HEK293T (cell line): ENCODE measurements around the gene MYBBP1A.
"Not testable (repeated sequence)": the region's sequence is repeated elsewhere in the genome, so short reads cannot be mapped to it uniquely, and the experiment has no call there.

Source experiments
- CTCF ChIA-PET: fragments of 350-600 bp; formaldehyde crosslinking; extraction: SDS; loops from one replicate; lab custom pipeline; 2021; ENCODE audit warnings: antibody characterized with exemption, inconsistent platforms; lab: Yijun Ruan, JAX
- POLR2A ChIA-PET: fragments of 350-600 bp; formaldehyde crosslinking; extraction: SDS; loops from one replicate; lab custom pipeline; 2020; ENCODE audit warnings: antibody characterized with exemption, inconsistent platforms; lab: Yijun Ruan, JAX
- DNase-seq: peaks from one replicate; pipeline ENCODE4 v3.0.0; 2012; ENCODE audit warnings: mixed read lengths; ENCODE audit errors: extremely low spot score
- ARNT ChIP-seq: fragments of 450-650 bp; IDR thresholded peaks from 2 replicates; pipeline ENCODE4 v1.6.1; 2017; ENCODE audit warnings: mild to moderate bottlenecking
- BHLHE40 ChIP-seq: fragments of 450-650 bp; IDR thresholded peaks from 2 replicates; pipeline ENCODE4 v1.6.1; 2016; ENCODE audit warnings: mild to moderate bottlenecking, moderate library complexity, borderline replicate concordance
- CTBP1 ChIP-seq: fragments of 450-650 bp; IDR thresholded peaks from 2 replicates; pipeline ENCODE4 v1.6.1; 2016; ENCODE audit warnings: borderline replicate concordance
- ELF4 ChIP-seq: fragments of 450-650 bp; IDR thresholded peaks from 2 replicates; pipeline ENCODE4 v1.6.1; 2017; ENCODE audit warnings: antibody characterized with exemption
- FOXA1 ChIP-seq: fragments of 450-650 bp; IDR thresholded peaks from 2 replicates; pipeline ENCODE4 v1.6.1; 2016; ENCODE audit warnings: mild to moderate bottlenecking
- FOXK2 ChIP-seq: fragments of 450-650 bp; IDR thresholded peaks from 2 replicates; pipeline ENCODE4 v1.6.1; 2016; ENCODE audit warnings: mild to moderate bottlenecking
- FOXM1 ChIP-seq: fragments of 450-650 bp; IDR thresholded peaks from 2 replicates; pipeline ENCODE4 v1.6.1; 2017; ENCODE audit warnings: mild to moderate bottlenecking, borderline replicate concordance
- HDGF ChIP-seq: fragments of 450-650 bp; IDR thresholded peaks from 2 replicates; pipeline ENCODE4 v1.6.1; 2017; ENCODE audit warnings: antibody characterized with exemption, borderline replicate concordance
- L3MBTL2 ChIP-seq: fragments of 450-650 bp; conservative IDR thresholded peaks from 2 replicates; pipeline ENCODE4 v1.6.1; 2016; ENCODE audit warnings: mild to moderate bottlenecking
- LEF1 ChIP-seq: fragments of 450-650 bp; IDR thresholded peaks from 2 replicates; pipeline ENCODE4 v1.6.1; 2017; ENCODE audit warnings: mild to moderate bottlenecking, borderline replicate concordance
- NFRKB ChIP-seq: fragments of 450-650 bp; IDR thresholded peaks from 2 replicates; pipeline ENCODE4 v1.6.1; 2016; ENCODE audit warnings: mild to moderate bottlenecking, moderate library complexity
- SP1 ChIP-seq: fragments of 450-650 bp; IDR thresholded peaks from 2 replicates; pipeline ENCODE4 v1.6.1; 2017
- SUZ12 ChIP-seq: fragments of 450-650 bp; IDR thresholded peaks from 2 replicates; pipeline ENCODE4 v1.6.1; 2016; ENCODE audit warnings: mild to moderate bottlenecking
- TARDBP ChIP-seq: fragments of 450-650 bp; IDR thresholded peaks from 2 replicates; pipeline ENCODE4 v1.6.1; 2016
- ZNF384 ChIP-seq: fragments of 450-650 bp; IDR thresholded peaks from 2 replicates; pipeline ENCODE4 v1.6.1; 2016
- TF ChIP-seq, protein P1 (sequence below): fragments of 450-650 bp; IDR thresholded peaks from 2 replicates; pipeline ENCODE4 v1.6.1; 2016

Gene MYBBP1A

GRCh38 chr17:4590981-4591453 is 35.8 kb upstream of the MYBBP1A start:
- no peak for TF ChIP-seq BHLHE40
- no peak for TF ChIP-seq SUZ12
- TF ChIP-seq ELF4, result no peak
- TF ChIP-seq SP1, result no peak
- no peak for TF ChIP-seq HDGF
- TF ChIP-seq, protein P1, sequence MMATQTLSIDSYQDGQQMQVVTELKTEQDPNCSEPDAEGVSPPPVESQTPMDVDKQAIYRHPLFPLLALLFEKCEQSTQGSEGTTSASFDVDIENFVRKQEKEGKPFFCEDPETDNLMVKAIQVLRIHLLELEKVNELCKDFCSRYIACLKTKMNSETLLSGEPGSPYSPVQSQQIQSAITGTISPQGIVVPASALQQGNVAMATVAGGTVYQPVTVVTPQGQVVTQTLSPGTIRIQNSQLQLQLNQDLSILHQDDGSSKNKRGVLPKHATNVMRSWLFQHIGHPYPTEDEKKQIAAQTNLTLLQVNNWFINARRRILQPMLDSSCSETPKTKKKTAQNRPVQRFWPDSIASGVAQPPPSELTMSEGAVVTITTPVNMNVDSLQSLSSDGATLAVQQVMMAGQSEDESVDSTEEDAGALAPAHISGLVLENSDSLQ, result no peak
- no peak for TF ChIP-seq LEF1
- no peak for TF ChIP-seq ARNT
- TF ChIP-seq CTBP1, result no peak
- TF ChIP-seq NFRKB, result no peak
- no peak for TF ChIP-seq ZNF384
- TF ChIP-seq TARDBP, result no peak
- TF ChIP-seq FOXA1, result no peak
- TF ChIP-seq L3MBTL2, result no peak
- TF ChIP-seq FOXM1, result no peak
- TF ChIP-seq FOXK2, result no peak
- POLR2A ChIA-PET, result interaction anchor here (1.2 kb wide), 1 partner anchor 36 kb away, joined by 4 read pairs; the partner anchor contains the start of gene MYBBP1A
- no peak for DNase-seq
- CTCF ChIA-PET, result interaction anchor here (2.0 kb wide), 1 partner anchor 24 kb away, joined by 7 read pairs; no protein-coding TSS in a partner anchor

DNA sequence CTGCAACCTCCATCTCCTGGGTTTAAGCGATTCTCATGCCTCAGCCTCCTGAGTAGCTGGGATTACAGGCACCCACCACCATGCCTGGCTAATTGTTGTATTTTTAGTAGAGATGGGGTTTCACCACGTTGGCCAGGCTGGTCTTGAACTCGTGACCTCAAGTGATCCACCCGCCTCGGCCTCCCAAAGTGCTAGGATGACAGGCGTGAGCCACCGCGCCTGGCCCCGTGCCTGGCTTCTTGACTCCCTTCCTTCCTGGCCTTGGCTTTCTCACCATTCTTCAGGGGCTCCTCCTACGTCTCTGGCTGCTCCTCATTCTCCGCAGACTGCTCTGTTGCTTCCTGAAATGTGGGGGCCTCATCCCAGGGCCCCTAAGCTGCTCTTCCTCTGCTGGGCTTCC is 34.9 kb upstream of the MYBBP1A start:
- not testable (repeated sequence) for DNase-seq
- CTCF ChIA-PET, result interaction anchor here (0.6 to 1.1 kb wide), 2 partner anchors 23 to 35 kb away, joined by 3 read pairs; no protein-coding TSS in a partner anchor
- POLR2A ChIA-PET, result interaction anchor here (1.2 kb wide), 1 partner anchor 35 kb away, joined by 4 read pairs; the partner anchor contains the start of gene MYBBP1A

DNA sequence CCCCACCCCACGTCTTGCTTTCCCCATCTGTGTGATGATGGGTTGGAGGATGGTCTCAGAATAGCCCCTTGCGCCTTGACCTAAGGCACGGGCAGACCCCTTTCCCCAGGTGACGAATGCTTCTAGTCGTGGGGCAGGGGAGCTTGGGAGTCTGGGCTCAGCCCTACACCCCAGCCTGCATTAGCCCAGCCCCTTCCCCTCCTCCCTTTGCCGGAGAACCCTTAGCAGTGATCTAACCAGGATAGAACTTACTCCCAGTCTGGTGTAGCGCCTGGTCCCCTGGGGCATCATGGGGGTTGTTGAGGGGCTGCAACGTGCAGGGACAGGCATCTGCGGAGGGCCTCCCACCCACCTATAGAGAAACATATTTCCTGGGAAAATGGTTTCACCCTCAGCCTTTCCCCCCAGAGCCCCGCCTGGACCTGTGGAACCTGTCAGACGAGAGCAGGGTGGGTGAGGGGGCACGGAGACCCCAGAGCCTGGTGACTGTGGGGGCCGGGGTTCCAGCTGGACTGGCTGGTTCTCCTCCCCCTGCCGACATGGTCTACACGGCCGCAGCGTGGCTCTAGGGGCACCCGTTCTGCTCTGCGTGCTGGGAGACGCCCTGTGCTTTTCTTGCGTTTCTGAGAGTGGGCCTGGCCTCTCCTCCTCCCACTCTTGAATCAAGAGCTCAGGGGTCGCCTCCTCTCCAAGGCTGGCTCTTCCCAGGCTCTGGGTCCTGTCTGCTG is 33.9 kb upstream of the MYBBP1A start:
- DNase-seq, result no peak
- ChIA-PET POLR2A (no interaction called here), CTCF (interaction anchor here (1.1 kb wide), 1 partner anchor 22 kb away, joined by 3 read pairs; no protein-coding TSS in a partner anchor)
- TF ChIP-seq, protein P1, result no peak
- TF ChIP-seq ARNT (no peak), BHLHE40 (no peak), ZNF384 (no peak), FOXM1 (no peak), SUZ12 (no peak), TARDBP (no peak), NFRKB (no peak), HDGF (no peak), SP1 (no peak), FOXK2 (no peak)

DNA sequence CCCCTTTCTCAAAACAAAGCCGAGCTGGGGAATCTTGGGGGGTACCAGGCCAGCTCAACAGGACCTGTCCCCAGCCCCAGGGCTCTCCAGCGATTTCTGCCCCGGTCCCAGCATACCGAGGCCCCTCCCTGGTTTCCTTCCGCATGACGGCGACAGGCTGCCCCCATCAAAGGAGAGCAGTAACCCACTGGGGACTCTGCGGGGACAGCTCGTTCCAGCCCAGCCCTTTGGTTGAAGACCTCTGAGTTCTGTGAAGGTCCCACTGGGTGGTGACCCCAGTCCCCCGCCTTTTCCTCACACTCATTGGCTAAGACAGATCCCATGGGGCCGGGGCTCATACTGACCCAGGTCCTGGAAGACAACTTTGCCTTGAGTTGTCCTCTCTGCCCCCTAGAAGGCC is 33.2 kb upstream of the MYBBP1A start:
- CTCF ChIA-PET, result interaction anchor here (2.7 kb wide), 1 partner anchor 21 kb away, joined by 10 read pairs; no protein-coding TSS in a partner anchor
- no peak for TF ChIP-seq FOXK2
- TF ChIP-seq SUZ12, result no peak
- TF ChIP-seq ARNT, result no peak
- no peak for TF ChIP-seq TARDBP
- no peak for TF ChIP-seq FOXM1
- no peak for TF ChIP-seq FOXA1
- TF ChIP-seq ELF4, result no peak
- TF ChIP-seq NFRKB, result no peak
- TF ChIP-seq, protein P1, result no peak
- TF ChIP-seq ZNF384, result no peak
- TF ChIP-seq LEF1, result no peak
- POLR2A ChIA-PET, result no interaction called here
- DNase-seq, result no peak

GRCh38 chr17:4587803-4588202 is 32.6 kb upstream of the MYBBP1A start:
- CTCF ChIA-PET, result interaction anchor here (2.7 kb wide), 1 partner anchor 21 kb away, joined by 10 read pairs; no protein-coding TSS in a partner anchor
- POLR2A ChIA-PET, result no interaction called here
- TF ChIP-seq SUZ12, result no peak
- no peak for TF ChIP-seq ZNF384
- TF ChIP-seq SP1, result no peak
- TF ChIP-seq, protein P1, result no peak
- TF ChIP-seq FOXM1, result no peak
- TF ChIP-seq LEF1, result no peak
- no peak for TF ChIP-seq FOXK2
- TF ChIP-seq TARDBP, result no peak
- TF ChIP-seq FOXA1, result no peak
- TF ChIP-seq BHLHE40, result no peak
- no peak for TF ChIP-seq CTBP1
- TF ChIP-seq NFRKB, result no peak
- no peak for TF ChIP-seq HDGF
- no peak for TF ChIP-seq ELF4

More at GRCh38 chr17:4587803-4588202, 32.6 kb upstream of the MYBBP1A start:
- no peak for DNase-seq
